A673 (cell line): ENCODE results near the gene ITPR1. TPM values are rescaled to one million over a fixed set of nuclear protein-coding genes. Genes with fewer than 3 reads are reported as not detected.
A peak's percentile ranks its signal among the peaks of the same experiment; 100 is the strongest.

Experiments
- BruUV-seq: library from RNA; stranded (reverse); fragments of 400-500 nt; replicated peaks from 2 replicates; lab custom pipeline; 2021; lab: Mats Ljungman, UMichigan
- CTCF ChIA-PET: fragments of 300-600 bp; sonication (Branson Sonifier 250); formaldehyde crosslinking; loops from one replicate; lab custom pipeline; 2022; ENCODE audit warnings: antibody characterized with exemption; lab: Charles Lee
- POLR2A ChIA-PET: fragments of 300-600 bp; sonication (Branson Sonifier 250); formaldehyde crosslinking; loops from one replicate; lab custom pipeline; 2022; ENCODE audit warnings: antibody characterized with exemption; ENCODE audit not compliant: low non-redundant PET; lab: Charles Lee
- DNase-seq: peaks from one replicate; pipeline ENCODE4 v3.0.0-alpha.2; 2015; ENCODE audit warnings: low spot score
- H3K27ac ChIP-seq: fragments of 200-600 bp; sonication (generic); 2 replicates; pipeline ENCODE4 v1.5.1; 2016; ENCODE audit warnings: mixed run types, low read depth, mild to moderate bottlenecking, mixed read lengths, antibody characterized with exemption, low read length; ENCODE audit not compliant: poor library complexity, severe bottlenecking
- H3K27me3 ChIP-seq: fragments of 200-600 bp; sonication (generic); replicated peaks from 2 replicates; pipeline ENCODE4 v1.6.1; 2017; ENCODE audit warnings: mixed run types, low read depth, mild to moderate bottlenecking, mixed read lengths, antibody characterized with exemption, low read length; ENCODE audit not compliant: insufficient read depth, poor library complexity
- H3K36me3 ChIP-seq: fragments of 200-600 bp; sonication (generic); 2 replicates; pipeline ENCODE4 v1.6.1; 2016; ENCODE audit warnings: mixed run types, mild to moderate bottlenecking, mixed read lengths, antibody characterized with exemption, low read length; ENCODE audit not compliant: insufficient read depth, poor library complexity, severe bottlenecking
- H3K4me1 ChIP-seq: fragments of 200-600 bp; sonication (generic); 2 replicates; pipeline ENCODE4 v1.6.1; 2017; ENCODE audit warnings: mixed run types, mild to moderate bottlenecking, mixed read lengths, antibody characterized with exemption, low read length; ENCODE audit not compliant: insufficient read depth, poor library complexity, severe bottlenecking
- H3K4me3 ChIP-seq: fragments of 200-600 bp; sonication (generic); 2 replicates; pipeline ENCODE4 v1.5.1; 2016; ENCODE audit warnings: low read depth, mixed run types, mild to moderate bottlenecking, mixed read lengths, low read length; ENCODE audit not compliant: poor library complexity, severe bottlenecking
- H3K9me3 ChIP-seq: fragments of 200-600 bp; sonication (generic); 2 replicates; pipeline ENCODE4 v1.6.1; 2016; ENCODE audit warnings: mixed run types, low read depth, mild to moderate bottlenecking, mixed read lengths, antibody characterized with exemption, low read length; ENCODE audit not compliant: poor library complexity, severe bottlenecking
- EZH2 ChIP-seq: fragments of 200-600 bp; sonication (generic); IDR thresholded peaks from 2 replicates; pipeline ENCODE4 v1.6.1; 2017; ENCODE audit warnings: borderline replicate concordance, low read depth, mild to moderate bottlenecking, mixed read lengths, antibody characterized with exemption, low read length; ENCODE audit not compliant: poor library complexity, severe bottlenecking
- intact Hi-C: fragments of 100-400 bp; cut with micrococcal nuclease; formaldehyde crosslinking; loops from one replicate; pipeline ENCODE4 v1.10.0; 2022; ENCODE audit not compliant: unreplicated experiment
- total RNA-seq: library from RNA; stranded (reverse); gene quantifications from 2 replicates; pipeline ENCODE4 v1.2.3, GENCODE V29; 2021
- TF ChIP-seq, protein P1 (sequence below): fragments of 300-800, 200-600 bp; sonication (generic); conservative IDR thresholded peaks from 2 replicates; pipeline ENCODE4 v1.5.1; 2017; ENCODE audit warnings: low read depth, mild to moderate bottlenecking, antibody characterized with exemption, low read length, moderate library complexity, mixed read lengths

The ITPR1 gene
- total RNA-seq, 1 experiment from 2014 or later = 8.6 TPM

DNA sequence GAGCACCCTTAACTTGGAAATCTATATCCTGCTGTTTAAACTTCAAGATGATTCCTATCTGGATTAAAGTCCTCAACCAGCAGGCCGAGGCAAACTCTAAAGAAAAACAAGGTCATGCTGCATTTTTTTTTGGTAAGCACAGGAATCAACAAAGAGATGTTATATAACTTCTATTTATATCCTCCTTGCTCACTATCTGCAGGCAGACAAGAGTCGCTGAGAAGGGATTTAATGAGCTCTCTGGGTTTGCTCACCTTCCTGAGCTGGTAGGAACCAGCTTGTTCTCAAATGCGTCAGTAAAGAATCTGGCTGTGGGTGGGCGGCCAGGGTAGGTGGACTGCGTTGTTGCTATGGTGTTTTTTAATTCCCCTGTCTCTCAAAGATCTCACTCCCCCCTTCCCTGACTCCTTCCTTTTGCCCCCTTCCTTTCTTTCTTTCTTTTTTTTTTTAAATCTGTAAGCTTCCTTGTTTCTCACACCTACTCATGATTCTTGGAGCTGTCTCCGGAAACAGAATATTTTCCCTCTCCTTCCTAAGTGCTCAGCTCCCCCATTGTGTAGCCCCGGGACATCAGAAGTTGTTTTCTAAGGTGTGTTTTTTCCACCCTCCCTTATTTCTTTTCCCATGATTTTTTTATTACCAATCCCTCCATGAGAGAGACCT lies 257.3 kb downstream of the ITPR1 start:
- BruUV-seq = no TSS peak
- CTCF ChIA-PET = no interaction called here

GRCh38 chr3:4751029-4751501 lies 257.9 kb downstream of the ITPR1 start:
- POLR2A ChIA-PET = no interaction called here
- TF ChIP-seq, protein P1, sequence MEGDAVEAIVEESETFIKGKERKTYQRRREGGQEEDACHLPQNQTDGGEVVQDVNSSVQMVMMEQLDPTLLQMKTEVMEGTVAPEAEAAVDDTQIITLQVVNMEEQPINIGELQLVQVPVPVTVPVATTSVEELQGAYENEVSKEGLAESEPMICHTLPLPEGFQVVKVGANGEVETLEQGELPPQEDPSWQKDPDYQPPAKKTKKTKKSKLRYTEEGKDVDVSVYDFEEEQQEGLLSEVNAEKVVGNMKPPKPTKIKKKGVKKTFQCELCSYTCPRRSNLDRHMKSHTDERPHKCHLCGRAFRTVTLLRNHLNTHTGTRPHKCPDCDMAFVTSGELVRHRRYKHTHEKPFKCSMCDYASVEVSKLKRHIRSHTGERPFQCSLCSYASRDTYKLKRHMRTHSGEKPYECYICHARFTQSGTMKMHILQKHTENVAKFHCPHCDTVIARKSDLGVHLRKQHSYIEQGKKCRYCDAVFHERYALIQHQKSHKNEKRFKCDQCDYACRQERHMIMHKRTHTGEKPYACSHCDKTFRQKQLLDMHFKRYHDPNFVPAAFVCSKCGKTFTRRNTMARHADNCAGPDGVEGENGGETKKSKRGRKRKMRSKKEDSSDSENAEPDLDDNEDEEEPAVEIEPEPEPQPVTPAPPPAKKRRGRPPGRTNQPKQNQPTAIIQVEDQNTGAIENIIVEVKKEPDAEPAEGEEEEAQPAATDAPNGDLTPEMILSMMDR = no peak
- no peak for TF ChIP-seq EZH2
- intact Hi-C loops = no loop called here
- peaks cover 17% of the 10 kb centered on the region for H3K4me1 ChIP-seq
- no peaks in the 10 kb centered on the region for H3K27me3 ChIP-seq
- no peak overlapping the region for H3K4me3 ChIP-seq
- CTCF ChIA-PET = no interaction called here
- TSS peak; percentile 87 for BruUV-seq
- no peaks in the 10 kb centered on the region for H3K36me3 ChIP-seq
- no peak for DNase-seq
- H3K27ac ChIP-seq = peak overlapping the region; percentile 19
- no peaks in the 10 kb centered on the region for H3K9me3 ChIP-seq

More for the DNA sequence above, 257.3 kb downstream of the ITPR1 start:
- no peak for TF ChIP-seq EZH2
- TF ChIP-seq, protein P1 = no peak
- intact Hi-C loops = no loop called here
- H3K27ac ChIP-seq = peak overlapping the region; percentile 19
- no peak for DNase-seq
- no peaks in the 10 kb centered on the region for H3K9me3 ChIP-seq
- POLR2A ChIA-PET = no interaction called here
- no peak overlapping the region for H3K4me3 ChIP-seq
- H3K27me3 ChIP-seq = no peaks in the 10 kb centered on the region
- H3K4me1 ChIP-seq = peaks cover 17% of the 10 kb centered on the region
- H3K36me3 ChIP-seq = no peaks in the 10 kb centered on the region

- peak; percentile 55 for DNase-seq
- ChIA-PET CTCF (no interaction called here), POLR2A (no interaction called here)
- H3K4me1 ChIP-seq = peaks cover 17% of the 10 kb centered on the region
- H3K36me3 ChIP-seq = no peaks in the 10 kb centered on the region
- no peaks in the 10 kb centered on the region for H3K9me3 ChIP-seq
- TF ChIP-seq EZH2 = no peak
- TF ChIP-seq, protein P1 = no peak
- intact Hi-C loops = no loop called here
- no peak overlapping the region for H3K4me3 ChIP-seq
- no TSS peak for BruUV-seq
- no peak overlapping the region for H3K27ac ChIP-seq
- H3K27me3 ChIP-seq = no peaks in the 10 kb centered on the region
Observed at GRCh38 chr3:4751502-4752101, 258.5 kb downstream of the ITPR1 start.
